Gastrocnemius medialis (tissue), 4 donors: ENCODE measurements around the gene NLGN1. TPM values are rescaled to one million over a fixed set of nuclear protein-coding genes. Genes with fewer than 3 reads are reported as not detected.

Experiments
- ATAC-seq, 2 donors: fragments of 150-250 bp; one replicate each; pipeline ENCODE4 v1.9.1; 2016
- DNase-seq, 2 donors: peaks; one replicate each; pipeline ENCODE4 v3.0.0-alpha.2; 2019
- H3K27ac ChIP-seq, 4 donors: fragments of 200-600 bp; sonication (generic); 1 replicate in 1 of 4; 2 replicates in 3 of 4; pipeline ENCODE4 v1.5.1; 2016 to 2018; ENCODE audit warnings: mild to moderate bottlenecking in 2 of 4, moderate library complexity in 1 of 4
- H3K27me3 ChIP-seq, 3 donors: fragments of 200-600 bp; sonication (generic) in 2 of 3; 1 replicate in 1 of 3; 2 replicates in 2 of 3; pipeline versions ENCODE4 v1.5.1 to v1.6.0; 2016 to 2019; ENCODE audit warnings: mild to moderate bottlenecking in 1 of 3, moderate library complexity in 1 of 3
- H3K36me3 ChIP-seq, 2 donors: fragments of 200-600 bp; sonication (generic) in 1 of 2; one replicate each; pipeline ENCODE4 v1.5.1; 2017 to 2018
- H3K4me1 ChIP-seq, 2 donors: fragments of 200-600 bp; sonication (generic) in 1 of 2; one replicate each; pipeline ENCODE4 v1.5.1; 2016 to 2017; ENCODE audit warnings: mild to moderate bottlenecking in 2 of 2
- H3K4me3 ChIP-seq, 4 donors: fragments of 200-600 bp; sonication (generic) in 3 of 4; 1 replicate in 1 of 4; 2 replicates in 3 of 4; pipeline ENCODE4 v1.5.1; 2016 to 2019; ENCODE audit warnings: mild to moderate bottlenecking in 2 of 4
- H3K9me3 ChIP-seq, 3 donors: fragments of 200-600 bp; sonication (generic) in 2 of 3; 1 replicate in 1 of 3; 2 replicates in 2 of 3; pipeline ENCODE4 v1.5.1; 2016 to 2019
- CTCF ChIP-seq, 5 experiments: fragments of 450-650 bp in 3 of 5; fragments of 200-600 bp in 2 of 5; sonication (generic) in 2 of 5; IDR thresholded peaks in 4 of 5; conservative IDR thresholded peaks in 1 of 5; 1 replicate in 4 of 5; 2 replicates in 1 of 5; pipeline ENCODE4 v1.5.1; 2016 to 2019; ENCODE audit warnings: antibody characterized with exemption in 5 of 5, mild to moderate bottlenecking in 3 of 5, moderate library complexity in 3 of 5
- POLR2A ChIP-seq, 2 donors: fragments of 450-650 bp; IDR thresholded peaks; one replicate each; pipeline ENCODE4 v1.6.1; 2017; ENCODE audit warnings: antibody characterized with exemption in 2 of 2, mild to moderate bottlenecking in 2 of 2, moderate library complexity in 2 of 2
- in situ Hi-C, 4 donors: fragments of 200-750 bp; cut with MboI; loops; one replicate each; pipeline versions ENCODE4 v1.15.0 to v1.8.0; 2017; ENCODE audit warnings: low sequenced_read_pairs in 4 of 4
- intact Hi-C: fragments of 100-400 bp; cut with DNase I; formaldehyde crosslinking; loops from one replicate; pipeline ENCODE4 v1.15.1; 2023; ENCODE audit warnings: low total_unique reads
- total RNA-seq, 4 donors: library from RNA; depleted of rRNA; stranded (reverse); fragments of >200 nt; gene quantifications; one replicate each; pipeline versions ENCODE4 v1.1.0 to v1.2.3, GENCODE V29; 2016

NLGN1 gene
- total RNA-seq, 4 donors from 2014 or later, result 0.52 to 1.9 (median 1.1) TPM

DNA sequence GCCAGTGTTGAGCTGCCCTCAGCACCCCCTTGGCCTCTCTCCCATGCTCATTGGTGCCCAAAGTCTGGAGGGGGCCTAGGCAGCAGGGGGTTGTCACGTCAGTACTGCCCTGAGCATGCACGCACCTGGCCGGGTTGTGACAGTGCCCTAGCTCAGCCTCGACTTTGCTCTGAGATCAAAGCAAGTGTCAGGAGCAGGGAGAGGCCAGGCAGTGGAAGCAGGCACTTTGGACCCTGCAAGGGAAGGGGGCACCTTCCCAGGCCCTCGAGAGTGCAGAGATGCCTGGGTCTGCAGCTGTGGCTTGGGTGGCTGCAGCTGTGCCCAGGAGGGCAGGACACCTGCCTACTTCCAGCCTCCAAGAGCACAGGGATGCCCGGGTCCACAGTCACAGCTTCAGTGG lies 561.3 kb downstream of the NLGN1 start:
- Histone ChIP-seq H3K36me3 (no peaks in the 10 kb centered on the region), H3K9me3 (no peaks in the 10 kb centered on the region), H3K4me3 (no peak overlapping the region), H3K27me3 (no peaks in the 10 kb centered on the region), H3K27ac (no peak overlapping the region), H3K4me1 (no peaks in the 10 kb centered on the region)
- DNase-seq, result no peak
- no peak for ATAC-seq
- in situ Hi-C loops (no loop called here), intact Hi-C loops (no loop called here)
- no peak for TF ChIP-seq POLR2A (IDR thresholded peaks at IDR 0.05)
- no peak for TF ChIP-seq CTCF (IDR thresholded peaks at IDR 0.05 in 4 of 5, conservative IDR thresholded peaks at IDR 0.05 in 1 of 5)

- in situ Hi-C loops (no loop called here), intact Hi-C loops (no loop called here)
- no peak for TF ChIP-seq POLR2A (IDR thresholded peaks at IDR 0.05)
- TF ChIP-seq CTCF (IDR thresholded peaks at IDR 0.05 in 4 of 5, conservative IDR thresholded peaks at IDR 0.05 in 1 of 5), result no peak
Observed at GRCh38 chr3:173970281-173970680, 572.7 kb downstream of the NLGN1 start.

DNA sequence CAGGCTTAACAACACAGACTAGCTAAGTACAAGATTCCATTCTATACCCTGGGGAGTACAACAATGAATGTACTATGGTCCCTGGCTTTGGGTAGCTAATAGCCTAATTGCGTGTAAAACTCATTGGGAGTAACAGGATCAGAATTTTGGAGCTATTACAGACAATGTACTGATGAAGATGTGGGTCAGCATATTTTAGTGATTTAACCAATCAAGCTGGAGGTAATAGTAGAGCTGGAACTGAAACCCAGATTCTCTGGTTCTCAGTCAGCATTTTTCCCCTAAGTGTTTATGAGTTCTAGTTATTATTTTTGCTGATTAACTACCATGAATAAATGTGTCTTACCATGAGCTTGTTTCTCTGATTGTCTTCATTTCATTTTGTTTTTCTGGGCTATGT lies 578.7 kb downstream of the NLGN1 start:
- in situ Hi-C loops, result no loop called here
- H3K4me1 ChIP-seq, result no peaks in the 10 kb centered on the region
- no peak for DNase-seq
- ATAC-seq, result no peak
- no peak overlapping the region for H3K4me3 ChIP-seq
- H3K36me3 ChIP-seq, result no peaks in the 10 kb centered on the region
- intact Hi-C loops, result no loop called here
- H3K27me3 ChIP-seq, result no peaks in the 10 kb centered on the region
- no peaks in the 10 kb centered on the region for H3K9me3 ChIP-seq
- no peak overlapping the region for H3K27ac ChIP-seq
- no peak for TF ChIP-seq CTCF (IDR thresholded peaks at IDR 0.05 in 4 of 5, conservative IDR thresholded peaks at IDR 0.05 in 1 of 5)
- no peak for TF ChIP-seq POLR2A (IDR thresholded peaks at IDR 0.05)

More at GRCh38 chr3:173970281-173970680, 572.7 kb downstream of the NLGN1 start:
- ATAC-seq (no peak), DNase-seq (no peak)
- Histone ChIP-seq H3K4me3 (no peak overlapping the region), H3K4me1 (no peaks in the 10 kb centered on the region), H3K27me3 (no peaks in the 10 kb centered on the region), H3K36me3 (no peaks in the 10 kb centered on the region), H3K9me3 (no peaks in the 10 kb centered on the region), H3K27ac (no peak overlapping the region)

DNA sequence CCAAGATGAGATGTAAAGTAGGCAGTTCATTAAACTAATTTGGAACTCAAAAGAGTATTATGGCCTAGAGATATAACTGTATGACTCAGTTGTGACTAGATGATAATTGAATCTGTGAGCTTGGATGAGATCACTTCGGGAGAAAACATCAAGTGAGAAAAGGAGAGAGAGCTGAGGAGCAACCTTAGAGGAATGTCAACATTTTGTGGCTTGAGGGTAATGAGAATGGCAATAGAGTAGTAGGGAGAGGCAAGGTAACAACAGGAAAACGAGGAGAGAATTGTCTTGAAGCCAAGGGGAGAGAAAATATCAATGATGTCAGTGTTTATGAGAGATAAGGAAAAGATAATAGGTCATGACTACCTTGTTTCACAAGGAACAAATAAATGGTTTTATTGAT lies 580.2 kb downstream of the NLGN1 start:
- in situ Hi-C loops (no loop called here), intact Hi-C loops (no loop called here)
- no peak overlapping the region for H3K27ac ChIP-seq
- H3K9me3 ChIP-seq, result no peaks in the 10 kb centered on the region
- no peak for ATAC-seq
- no peak overlapping the region for H3K4me3 ChIP-seq
- no peaks in the 10 kb centered on the region for H3K36me3 ChIP-seq
- H3K27me3 ChIP-seq, result no peaks in the 10 kb centered on the region
- no peak for DNase-seq
- TF ChIP-seq CTCF (IDR thresholded peaks at IDR 0.05 in 4 of 5, conservative IDR thresholded peaks at IDR 0.05 in 1 of 5), result no peak
- TF ChIP-seq POLR2A (IDR thresholded peaks at IDR 0.05), result no peak
- H3K4me1 ChIP-seq, result no peaks in the 10 kb centered on the region

GRCh38 chr3:173983343-173983742 lies 585.8 kb downstream of the NLGN1 start:
- no peaks in the 10 kb centered on the region for H3K9me3 ChIP-seq
- no peaks in the 10 kb centered on the region for H3K27me3 ChIP-seq
- in situ Hi-C loops, result no loop called here
- H3K4me1 ChIP-seq, result no peaks in the 10 kb centered on the region
- ATAC-seq, result no peak
- no peak for DNase-seq
- no peak overlapping the region for H3K4me3 ChIP-seq
- intact Hi-C loops, result no loop called here
- H3K27ac ChIP-seq, result no peak overlapping the region
- no peaks in the 10 kb centered on the region for H3K36me3 ChIP-seq
- no peak for TF ChIP-seq CTCF (IDR thresholded peaks at IDR 0.05 in 4 of 5, conservative IDR thresholded peaks at IDR 0.05 in 1 of 5)
- TF ChIP-seq POLR2A (IDR thresholded peaks at IDR 0.05), result no peak
